NT2/D1 (cell line): Measurements from ENCODE around the gene LZTFL1.

Experiments used
- DNase-seq: peaks from one replicate; pipeline ENCODE4 v3.0.0-alpha.2; 2011; ENCODE audit warnings: low read depth, low spot score
- H3K27me3 ChIP-seq: 2 replicates; pipeline ENCODE4 v1.6.0; 2011; ENCODE audit warnings: mild to moderate bottlenecking; ENCODE audit not compliant: insufficient read length, insufficient read depth
- H3K36me3 ChIP-seq: 2 replicates; pipeline ENCODE4 v1.6.1; 2011; ENCODE audit warnings: mild to moderate bottlenecking, low read length, mixed read lengths; ENCODE audit not compliant: insufficient read depth, insufficient read length
- H3K4me1 ChIP-seq: 2 replicates; pipeline ENCODE4 v1.5.1; 2011; ENCODE audit not compliant: insufficient read depth, insufficient read length
- H3K4me3 ChIP-seq: 2 replicates; pipeline ENCODE4 v1.5.1; 2011; ENCODE audit warnings: low read depth; ENCODE audit not compliant: insufficient read length
- H3K9ac ChIP-seq: 2 replicates; pipeline ENCODE4 v1.6.0; 2011; ENCODE audit warnings: low read depth; ENCODE audit not compliant: insufficient read length
- H3K9me3 ChIP-seq: 2 replicates; pipeline ENCODE4 v1.5.1; 2011; ENCODE audit warnings: mild to moderate bottlenecking, low read length; ENCODE audit not compliant: insufficient read depth
- SUZ12 ChIP-seq: IDR thresholded peaks from 2 replicates; pipeline ENCODE4 v1.6.1; 2011; ENCODE audit not compliant: insufficient read length, insufficient read depth; ENCODE audit errors: extremely low read depth
- YY1 ChIP-seq: IDR thresholded peaks from 2 replicates; pipeline ENCODE4 v1.6.1; 2011; ENCODE audit not compliant: insufficient read length, insufficient read depth
- ZNF274 ChIP-seq: IDR thresholded peaks from 2 replicates; pipeline ENCODE4 v1.6.1; 2011; ENCODE audit warnings: mild to moderate bottlenecking, low read depth, low read length

The LZTFL1 gene

DNA sequence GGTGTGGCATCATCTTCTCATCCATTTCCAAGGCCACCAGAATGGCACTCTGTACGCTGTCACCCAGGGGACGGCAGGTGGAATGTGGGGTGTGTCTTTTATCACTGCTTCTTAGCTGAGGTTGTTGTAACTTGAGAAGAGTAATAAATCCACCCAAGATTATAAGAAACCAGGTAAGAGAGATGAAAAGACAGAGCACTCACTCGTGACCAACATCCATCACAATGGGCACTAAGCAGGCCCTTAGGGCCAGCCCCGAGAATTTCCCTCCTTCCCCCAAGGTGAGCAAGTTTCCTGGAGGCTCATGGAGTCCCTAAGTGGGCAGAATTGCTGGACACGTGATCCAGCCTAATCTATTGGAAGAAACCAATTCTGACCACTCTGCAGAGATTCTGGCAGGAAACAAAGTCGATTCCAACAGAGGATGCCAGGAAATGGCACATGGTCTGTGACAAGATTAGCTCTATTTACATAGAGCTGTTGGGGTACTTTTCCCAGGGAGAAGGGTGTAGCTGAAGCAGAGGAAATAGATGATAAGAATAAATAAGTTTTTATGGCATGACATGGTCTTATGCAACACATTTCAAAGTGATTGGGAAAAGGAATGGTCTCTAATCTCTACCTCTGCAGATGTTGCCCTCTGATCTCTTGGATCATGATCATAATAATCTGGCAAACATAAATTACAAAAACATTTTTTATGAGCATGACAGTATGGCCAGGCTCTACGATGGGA lies 68.0 kb downstream of the LZTFL1 start:
- Histone ChIP-seq H3K4me3 (no peak overlapping the region), H3K9me3 (no peaks in the 10 kb centered on the region), H3K9ac (no peak overlapping the region), H3K27me3 (no peaks in the 10 kb centered on the region), H3K36me3 (no peaks in the 10 kb centered on the region), H3K4me1 (peaks cover 7% of the 10 kb centered on the region)
- TF ChIP-seq SUZ12 (no peak), ZNF274 (no peak), YY1 (no peak)
- no peak for DNase-seq
